Stimulated activated CD4-positive, alpha-beta T cell treated with anti-CD3 and anti-CD28 coated beads, Interleukin-2, amount 100 ng/mL, for 24 hours (primary cell): Measurements from ENCODE around the gene SMYD3.

Source experiments
- DNase-seq, 2 donors: peaks; one replicate each; pipeline ENCODE4 v3.0.0-alpha.2; 2020

Gene SMYD3

DNA sequence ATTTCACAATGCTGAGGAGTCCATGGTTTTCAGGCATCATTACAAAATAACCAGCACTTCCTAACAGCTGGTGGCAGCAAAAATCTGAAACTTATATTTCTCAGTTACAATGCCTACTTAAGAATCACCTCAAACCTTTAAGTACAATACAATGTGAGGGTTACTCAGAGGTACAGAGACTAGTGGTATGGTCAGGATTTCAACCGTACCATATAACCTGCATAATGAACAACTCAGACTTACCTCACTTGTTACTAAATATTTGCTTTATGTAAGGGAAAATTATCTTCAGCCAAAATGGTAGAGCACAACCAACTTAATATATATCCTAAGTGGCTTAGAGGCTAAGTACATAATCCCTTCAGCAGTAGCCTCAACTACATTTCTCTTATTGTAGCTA, 344.5 kb downstream of the SMYD3 start:
- DNase-seq: no peak

DNA sequence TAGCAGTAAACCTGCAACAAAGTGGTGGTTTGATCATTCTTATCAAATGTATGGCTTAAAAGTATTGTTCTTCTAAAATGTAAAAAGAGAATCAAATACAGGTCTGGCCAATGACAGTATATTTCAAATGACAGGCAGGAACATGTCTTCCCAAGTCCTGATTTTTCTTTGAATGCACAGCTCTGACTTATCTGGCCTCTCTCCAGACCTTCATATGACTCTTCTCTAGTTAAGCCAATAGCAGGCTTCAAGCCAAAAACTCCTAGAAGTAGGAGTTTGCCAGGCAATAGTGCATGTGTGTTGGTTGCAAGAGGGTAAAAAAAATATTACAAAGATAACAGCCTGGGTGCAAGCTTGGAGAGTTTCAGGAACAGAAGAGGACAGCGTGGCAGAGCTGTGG, 345.5 kb downstream of the SMYD3 start:
- no peak for DNase-seq

DNA sequence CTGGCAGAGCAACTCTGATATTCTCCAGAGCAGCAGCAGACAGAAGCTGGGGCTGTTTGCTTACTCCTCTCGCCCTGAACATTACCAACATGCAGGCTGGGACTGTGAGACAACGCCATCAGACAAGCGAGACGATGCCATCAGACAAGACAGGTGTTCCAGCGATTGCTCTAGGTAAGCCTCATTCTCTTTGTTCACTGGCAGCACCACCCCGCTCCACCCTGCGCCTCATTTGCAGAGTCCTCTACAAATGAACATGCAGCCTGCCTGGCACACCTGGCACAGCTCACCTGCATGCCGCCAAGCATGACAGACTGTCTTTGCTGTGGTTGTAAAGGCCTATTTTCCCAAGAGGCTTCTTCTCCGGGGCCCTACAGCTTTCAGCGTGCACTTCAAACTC, 346.2 kb downstream of the SMYD3 start:
- DNase-seq: no peak

DNA sequence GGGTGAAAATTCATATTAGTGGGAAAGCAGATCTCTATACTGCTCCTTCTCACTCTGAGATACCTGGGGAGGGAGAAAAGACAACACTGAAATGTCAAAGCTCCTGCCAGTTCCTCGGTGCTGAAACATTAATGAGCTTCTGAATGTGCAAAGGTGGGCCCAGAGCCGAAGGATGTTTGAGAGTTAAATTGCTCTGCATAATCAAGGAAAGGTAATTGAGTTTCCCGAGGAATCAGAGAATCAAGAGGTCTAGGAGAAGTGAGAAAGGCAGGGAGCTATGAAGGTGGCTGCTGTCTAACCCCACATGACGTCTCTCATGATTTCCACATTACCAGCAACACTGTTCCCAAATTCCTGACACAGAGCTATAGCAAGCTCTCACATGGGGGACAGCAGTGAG, 346.7 kb downstream of the SMYD3 start:
- DNase-seq: no peak

DNA sequence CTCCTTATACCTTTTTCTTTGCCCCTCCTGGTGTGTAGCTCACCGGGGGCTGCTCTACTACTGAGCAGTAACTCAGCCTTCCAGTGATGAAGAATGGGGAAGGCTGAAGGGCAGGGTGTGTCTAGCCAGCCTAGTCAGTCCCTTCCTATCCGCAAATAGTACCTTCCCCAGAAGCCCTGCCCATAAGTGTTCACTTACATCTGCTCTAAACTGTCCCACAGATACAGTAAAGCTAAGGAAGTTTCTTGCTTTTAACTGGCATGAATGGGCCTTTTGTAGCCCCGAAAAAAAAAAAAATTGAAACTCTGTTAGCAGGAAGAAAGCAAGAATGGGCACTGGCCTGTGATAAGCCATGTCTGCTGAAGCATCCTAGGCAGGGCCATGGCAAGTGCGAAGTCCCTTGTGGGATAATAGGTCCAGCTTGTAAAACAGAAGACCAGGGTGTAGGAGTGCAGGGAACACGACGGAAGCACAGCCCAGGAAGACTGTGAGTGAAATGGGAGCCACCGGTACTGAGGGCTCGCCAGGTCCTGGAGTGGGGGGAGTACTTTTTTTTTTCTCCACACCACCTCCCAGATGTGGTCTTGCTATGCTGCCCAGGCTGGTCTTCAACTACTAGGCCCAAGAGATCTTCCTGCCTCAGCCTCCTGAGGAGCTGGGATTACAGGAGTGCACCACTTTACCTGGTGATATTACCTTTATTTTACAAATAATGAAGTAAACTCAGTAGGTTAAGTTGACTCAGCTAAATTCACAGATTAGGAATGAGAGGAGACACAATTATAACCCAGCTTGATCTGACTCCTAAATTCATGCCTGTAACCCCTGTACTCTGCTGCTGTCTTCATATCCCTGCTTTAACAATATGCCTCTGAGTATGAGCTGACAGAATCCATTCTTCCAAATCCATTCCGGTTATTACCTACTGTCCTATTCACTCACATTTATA, 347.5 kb downstream of the SMYD3 start:
- DNase-seq: no peak

DNA sequence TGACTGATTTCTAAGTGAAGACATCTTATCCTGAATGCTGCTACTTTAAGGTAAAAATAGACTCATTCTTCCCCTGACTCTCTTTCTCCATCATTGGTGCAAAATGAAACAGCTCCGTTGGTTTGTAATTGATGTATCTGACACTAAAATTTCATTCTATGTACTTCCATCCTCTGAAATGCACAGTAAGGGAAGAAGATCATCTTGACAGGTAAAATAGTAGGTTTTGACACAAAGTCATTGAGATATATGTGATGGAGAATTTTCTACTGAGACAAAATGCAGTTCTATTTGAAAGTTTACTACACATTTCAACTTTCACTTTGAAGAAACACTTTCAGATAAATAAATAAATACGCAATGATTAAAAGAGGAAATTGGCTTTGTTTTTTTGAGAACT, 348.9 kb downstream of the SMYD3 start:
- DNase-seq: no peak

DNA sequence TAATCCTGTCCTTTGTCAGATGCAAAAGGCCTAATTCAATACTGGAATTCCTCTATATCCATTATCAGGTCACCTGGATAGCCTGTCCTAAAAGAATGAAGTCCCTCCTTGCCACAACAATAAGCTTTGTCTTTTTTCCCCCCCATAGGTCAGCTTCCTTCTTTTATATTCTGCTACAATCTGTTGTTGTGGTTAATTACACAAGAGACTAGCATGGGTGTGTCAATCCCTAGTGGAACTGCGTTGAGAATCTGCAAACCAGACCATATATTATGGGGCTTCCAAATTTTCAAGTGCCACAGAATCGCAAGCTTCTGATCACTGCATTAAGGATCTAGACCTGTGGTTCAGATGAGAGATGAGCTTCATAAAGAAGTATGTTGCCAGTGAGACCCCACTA, 349.6 kb downstream of the SMYD3 start:
- no peak for DNase-seq

DNA sequence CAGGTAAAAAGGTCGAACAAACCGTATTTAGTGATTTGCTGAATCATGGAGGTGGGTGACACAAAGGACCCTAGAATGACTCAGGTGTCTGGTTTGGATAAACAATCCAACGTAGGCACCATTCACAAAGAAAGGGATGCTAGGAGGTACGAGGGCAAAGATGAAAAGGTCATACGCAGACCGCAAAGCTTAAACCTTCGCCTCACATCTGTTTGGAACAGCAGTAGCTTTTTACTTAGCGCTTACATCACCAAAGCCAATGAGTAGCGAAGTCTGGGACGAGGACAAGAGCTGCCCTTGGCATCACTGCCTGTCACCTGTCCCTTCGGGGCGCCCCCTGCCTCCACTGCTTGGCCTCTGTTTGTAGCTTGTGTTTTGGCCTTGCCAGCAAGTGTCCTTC, 350.2 kb downstream of the SMYD3 start:
- no peak for DNase-seq

DNA sequence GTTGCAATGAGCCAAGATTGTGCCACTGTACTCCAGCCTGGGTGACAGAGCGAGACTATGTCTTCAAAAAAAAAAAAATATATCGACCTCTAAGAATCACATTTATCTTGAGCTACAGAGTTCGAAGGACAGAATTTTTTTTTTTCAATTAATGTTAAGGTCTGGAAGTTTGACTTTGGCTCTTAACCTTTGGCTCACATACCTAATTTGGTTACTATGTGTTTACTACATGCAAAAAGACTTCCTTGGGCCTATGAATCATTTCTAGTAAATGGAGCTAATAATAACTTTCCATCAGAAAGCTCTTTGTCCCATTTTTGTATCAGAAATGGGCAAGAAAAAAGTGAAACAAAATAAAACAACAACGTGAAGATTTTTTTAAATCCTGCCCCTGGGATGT, 351.2 kb downstream of the SMYD3 start:
- DNase-seq: no peak

DNA sequence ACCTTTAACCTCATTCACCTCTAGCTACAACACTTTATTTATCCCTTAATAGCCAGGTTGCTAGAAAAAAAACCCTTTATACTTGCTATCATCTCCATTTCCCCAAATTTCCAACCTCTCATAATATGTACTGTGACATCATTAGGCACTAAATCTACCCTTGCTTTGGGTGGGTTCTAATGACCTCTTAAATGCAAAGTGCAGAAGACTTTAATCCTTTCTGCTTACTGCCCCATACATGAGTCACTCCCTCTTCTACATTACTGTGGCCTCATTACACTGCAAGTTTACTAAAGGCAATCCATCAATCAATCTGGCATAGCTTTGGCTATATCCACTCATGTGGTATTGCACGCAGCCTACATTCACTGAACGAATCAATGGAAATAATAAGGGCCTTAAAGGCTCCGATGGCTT, 353.3 kb downstream of the SMYD3 start:
- DNase-seq: no peak

DNA sequence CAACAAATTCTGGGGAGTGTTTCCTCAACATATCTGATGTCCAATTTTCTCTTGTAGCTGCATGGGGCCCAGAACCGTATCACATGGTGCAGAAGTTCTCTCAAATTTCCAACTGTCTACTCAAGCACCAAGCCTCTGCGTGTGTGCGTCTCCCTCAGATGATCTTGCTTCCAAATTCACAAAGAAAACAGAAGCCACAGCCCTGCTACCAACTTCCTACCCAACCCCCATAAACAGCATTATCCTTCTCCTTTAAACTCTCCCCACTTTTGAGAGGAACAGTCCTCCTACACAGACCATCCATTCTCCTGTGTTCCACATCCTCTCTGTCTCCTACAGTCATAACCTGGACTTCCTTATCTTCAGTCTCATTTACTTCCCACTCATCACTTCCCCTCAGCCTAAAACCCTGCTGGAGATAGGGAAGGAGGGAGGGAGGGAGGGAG, 354.1 kb downstream of the SMYD3 start:
- DNase-seq: no peak

DNA sequence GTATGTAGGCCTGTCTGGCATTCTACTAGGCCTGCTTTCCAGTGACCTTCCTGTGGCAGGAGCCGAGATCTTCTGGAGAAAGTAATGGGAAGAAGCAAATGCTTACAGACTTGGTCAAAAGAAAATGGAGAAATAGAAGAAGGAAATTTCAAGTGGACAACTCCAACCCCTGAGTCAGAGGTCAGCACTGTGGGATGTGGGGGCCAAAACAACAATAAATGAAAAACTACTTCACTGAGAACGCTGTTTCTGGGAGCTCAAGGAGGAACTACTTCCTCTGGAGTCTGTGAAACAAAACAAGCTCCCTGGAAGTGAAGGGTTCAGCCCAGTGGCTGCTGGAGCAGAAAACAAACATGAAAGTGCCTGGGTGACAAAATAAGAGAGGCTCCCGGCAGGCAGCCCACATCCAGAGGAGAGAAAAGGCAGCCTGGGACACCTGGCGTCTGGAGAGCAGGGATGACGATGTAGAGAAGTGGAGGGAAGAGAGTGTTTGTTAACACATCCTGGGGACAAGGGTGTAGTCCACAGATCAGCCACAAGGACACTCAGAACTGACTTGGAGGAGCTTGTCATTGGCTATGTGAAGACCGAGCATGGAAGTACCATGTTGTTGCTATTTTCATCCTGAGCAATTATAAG, 355.2 kb downstream of the SMYD3 start:
- no peak for DNase-seq

DNA sequence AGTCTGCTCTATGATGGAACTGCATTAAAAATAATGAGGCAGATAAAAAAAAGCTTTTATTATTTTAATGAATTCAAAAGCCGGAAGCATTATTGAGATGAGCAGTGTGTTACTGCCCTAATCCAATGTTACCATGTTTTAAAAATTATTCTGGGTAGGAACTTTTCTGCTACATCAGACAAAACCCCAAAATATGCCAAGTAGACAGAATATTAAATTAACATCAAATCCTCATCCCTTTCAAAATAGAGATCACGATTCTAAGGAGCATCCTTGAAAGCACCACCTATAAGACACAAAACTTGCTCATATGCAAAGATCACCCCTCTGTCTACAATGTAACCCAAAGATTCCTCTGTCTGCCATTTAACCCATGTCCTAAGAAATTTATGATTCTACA, 357.5 kb downstream of the SMYD3 start:
- DNase-seq: no peak

DNA sequence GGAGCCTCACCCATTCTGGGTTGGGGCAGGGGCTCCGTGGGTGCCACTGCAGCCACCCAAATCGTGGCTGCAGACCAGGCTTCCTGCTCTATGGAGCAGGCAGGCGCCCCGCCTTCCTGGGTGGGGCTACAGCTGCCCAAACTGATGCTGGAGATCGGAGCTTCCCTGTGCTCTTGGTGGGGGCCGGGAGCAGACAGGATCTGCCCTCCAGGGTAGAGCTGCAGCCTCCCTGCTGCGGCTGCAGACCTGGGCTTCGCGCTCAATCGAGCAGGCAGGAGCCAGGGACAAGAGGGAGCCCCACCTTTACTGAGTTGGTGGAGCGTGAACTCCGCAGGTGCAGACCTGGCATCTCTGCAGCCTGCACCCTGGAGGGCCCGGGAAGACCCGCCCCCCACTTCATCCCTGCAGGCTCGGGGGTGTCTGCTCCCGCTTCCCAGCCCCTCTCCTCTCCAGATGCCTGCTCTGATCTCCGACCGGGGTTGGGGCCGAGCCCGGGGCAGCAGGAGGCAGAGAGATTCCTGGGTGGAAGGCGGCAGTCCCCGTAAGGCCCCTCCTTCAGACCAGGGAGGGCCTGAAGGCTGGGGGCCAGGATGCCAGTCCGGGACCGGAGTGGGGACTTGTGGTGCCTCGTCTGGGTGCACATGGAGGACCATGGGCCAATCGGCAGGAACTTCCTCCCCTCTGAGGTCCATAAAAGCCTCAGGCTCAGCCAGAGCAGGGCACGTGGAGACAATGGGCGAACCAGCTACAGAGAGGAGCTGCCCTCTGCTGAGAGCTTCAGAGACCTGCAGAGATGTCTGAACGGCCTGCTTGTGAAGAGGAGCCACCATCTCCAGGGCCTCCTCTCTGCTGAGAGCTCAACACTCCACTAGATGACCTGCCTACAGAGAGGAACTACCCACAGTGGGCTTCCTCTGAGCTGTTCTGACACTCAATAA, 359.3 kb downstream of the SMYD3 start:
- DNase-seq: no peak

DNA sequence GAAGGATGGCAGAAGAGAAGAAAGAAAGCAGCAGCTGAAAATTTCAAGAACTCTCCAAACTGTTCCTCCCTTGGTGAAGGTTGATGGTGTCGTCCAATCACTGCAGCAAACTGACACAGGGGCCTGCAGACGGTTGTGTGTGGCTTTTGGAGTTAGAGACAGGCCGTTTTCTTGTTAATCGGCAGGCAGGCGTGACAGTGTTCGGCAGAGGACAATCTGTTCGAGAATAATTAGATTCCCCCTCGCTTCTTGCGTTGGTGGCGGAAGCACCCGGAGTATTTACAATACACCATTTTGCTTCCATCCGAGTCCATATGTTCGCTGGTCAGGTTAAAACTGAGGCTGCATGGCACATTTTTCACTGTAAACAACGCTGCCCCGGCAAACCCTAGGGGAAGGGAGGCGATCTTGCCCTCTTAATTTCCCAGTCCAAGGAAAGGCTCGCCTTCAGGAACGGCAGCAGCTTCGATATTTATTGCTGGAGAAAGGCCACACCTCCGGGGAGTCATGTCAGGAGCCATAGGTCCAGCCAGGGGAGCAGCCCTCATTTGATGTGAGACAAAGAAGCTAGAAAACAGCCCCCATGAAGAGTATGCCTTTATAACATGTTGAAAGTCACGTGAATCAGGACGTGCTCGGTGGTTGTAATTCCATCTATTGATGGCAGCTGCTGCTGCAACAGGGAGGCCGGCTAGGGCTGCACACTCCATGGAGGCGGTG, 360.1 kb downstream of the SMYD3 start:
- no peak for DNase-seq

DNA sequence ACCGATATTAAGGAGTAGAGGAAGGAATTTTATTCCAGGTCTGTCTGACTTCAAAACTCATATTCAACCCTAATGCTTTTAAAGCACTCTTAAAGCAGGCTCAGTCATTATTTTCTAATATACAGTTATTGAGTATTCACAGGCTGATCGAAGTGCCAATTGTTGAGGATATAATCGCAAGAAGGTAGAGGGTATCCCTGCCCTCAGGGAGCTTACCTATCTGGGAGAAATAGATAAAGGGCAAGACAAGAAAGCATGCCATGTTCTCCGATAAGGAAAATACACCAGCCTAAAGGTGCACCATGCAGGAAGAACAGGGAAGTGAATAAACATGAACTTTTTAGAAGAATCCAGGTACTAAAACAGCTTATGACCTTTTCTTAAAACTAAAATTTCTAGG, 361.2 kb downstream of the SMYD3 start:
- no peak for DNase-seq

DNA sequence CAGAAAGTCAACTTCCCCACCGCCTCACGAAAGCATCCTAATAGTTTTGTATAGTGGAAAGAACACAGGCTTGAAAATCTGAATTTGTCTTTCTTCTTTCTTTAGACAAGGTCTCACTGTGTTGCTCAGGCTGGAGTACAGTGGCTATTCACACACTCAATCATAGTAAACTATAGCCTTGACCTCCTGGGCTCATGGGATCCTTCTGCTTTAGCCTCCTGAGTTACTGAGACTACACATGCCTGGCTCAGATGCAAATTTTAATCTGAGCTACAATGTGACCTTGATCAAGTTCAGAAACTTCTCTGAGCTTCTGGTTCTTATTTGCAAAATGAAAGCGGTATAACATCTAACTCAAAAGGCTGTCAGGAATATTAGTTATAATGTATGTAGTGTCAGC, 362.1 kb downstream of the SMYD3 start:
- DNase-seq: no peak

DNA sequence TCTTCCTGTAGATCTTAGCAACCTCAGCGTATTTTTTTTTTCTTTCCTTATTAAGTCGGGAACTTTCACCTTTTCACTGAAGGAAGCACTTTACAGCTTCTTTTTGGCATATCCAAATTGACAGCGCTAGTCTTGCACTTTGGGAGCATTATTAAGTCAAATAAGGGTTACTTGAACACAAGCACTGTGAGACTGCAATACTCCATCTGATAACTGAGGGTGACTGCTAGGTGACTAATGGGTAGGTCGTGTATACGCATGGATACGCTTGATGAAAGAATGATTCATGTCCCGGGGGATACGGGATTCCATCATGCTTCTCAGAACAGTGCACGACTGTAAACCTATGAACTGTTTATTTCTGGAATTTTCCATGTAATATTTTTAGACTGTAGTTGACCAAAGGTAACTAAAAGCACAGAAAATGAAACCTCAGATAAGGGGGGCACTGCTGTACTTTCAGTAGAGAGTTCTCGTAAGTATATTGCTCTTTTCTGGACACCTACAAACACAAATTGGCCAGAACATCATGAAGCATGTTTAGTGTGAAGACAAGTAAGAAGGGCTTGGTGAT, 364.7 kb downstream of the SMYD3 start:
- no peak for DNase-seq

DNA sequence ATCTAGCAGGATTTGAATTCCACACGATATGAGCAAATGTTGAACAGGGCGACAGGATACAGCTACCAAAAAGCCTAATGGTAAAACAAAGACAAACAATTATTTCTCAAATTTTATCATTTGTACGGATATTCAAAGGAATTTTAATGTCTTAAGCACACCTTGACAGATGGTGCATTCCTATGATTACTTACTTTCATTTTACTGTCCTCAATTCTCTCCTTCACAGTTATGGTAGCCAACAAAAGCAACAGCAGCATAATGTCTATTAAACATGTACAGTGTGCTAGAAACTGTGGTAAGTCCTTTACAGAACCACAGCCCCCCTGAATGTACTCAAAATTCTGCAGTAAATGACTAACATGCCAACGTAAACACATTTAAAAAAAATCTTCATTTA, 365.8 kb downstream of the SMYD3 start:
- DNase-seq: no peak

DNA sequence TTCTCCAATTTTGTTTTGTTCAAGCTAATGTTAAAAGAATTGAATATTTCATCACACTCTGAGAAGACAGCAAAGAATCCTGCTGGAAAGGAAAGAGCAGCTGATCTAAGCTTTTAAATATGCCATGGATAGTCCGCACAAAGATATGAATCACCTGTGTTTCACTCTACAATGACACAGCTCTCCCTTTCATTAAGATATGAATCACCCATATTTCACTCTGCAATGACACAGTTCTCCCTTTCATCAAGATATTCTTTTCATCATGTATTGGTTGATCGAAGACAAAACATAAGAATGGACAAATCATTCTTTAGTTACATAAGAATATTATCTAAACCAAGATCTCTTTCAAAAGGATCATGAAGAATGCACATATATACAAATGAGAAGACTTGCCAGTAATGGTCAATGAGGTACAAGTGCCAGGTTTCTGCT, 367.3 kb downstream of the SMYD3 start:
- DNase-seq: no peak

DNA sequence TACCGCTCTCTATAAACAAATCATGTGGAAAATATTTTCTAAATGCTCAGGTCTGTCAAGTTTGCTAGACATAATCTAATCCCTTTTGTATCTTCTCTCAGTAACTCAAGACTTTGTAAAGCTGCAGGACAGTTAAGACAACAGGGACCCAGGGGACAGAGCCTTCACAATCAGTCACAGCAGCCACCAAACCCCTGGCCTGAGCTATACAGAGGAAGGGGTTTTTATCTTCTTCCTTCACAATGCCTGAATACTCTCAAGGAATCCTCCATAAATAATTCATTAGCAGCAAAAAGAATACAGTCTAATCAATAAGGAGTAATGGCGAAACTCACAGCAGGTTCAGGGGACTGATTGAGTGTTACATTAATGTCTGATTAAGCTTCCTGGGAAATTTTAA, 368.3 kb downstream of the SMYD3 start:
- DNase-seq: no peak

DNA sequence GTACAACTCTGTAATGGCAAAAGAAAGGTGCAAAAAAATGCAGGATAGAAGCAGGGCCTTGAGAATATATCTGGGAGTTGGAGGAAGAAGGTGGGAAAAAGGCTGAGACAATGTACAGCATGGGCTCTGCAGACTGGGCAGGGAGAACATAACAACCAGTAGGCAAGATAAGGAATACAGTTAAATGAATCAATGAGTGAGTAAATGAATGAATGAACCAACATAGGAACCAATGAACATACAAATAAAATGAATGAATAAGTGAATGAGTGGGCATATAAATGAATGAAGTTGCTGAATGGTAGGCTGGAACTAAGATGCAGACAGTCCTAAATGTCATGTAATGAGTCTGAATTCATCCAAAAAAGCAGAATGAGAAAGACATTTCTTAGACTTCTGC, 370.6 kb downstream of the SMYD3 start:
- DNase-seq: no peak
